Adrenal gland (tissue), 12 donors: ENCODE data around the gene ME1. TPM values are rescaled to one million over a fixed set of nuclear protein-coding genes. Genes with fewer than 3 reads are reported as not detected.
"Not testable (repeated sequence)": the region's sequence is repeated elsewhere in the genome, so short reads cannot be mapped to it uniquely, and the experiment has no call there.

Experiments
- DNase-seq, 7 donors: peaks; one replicate each; pipeline ENCODE4 v3.0.0-alpha.2; 2019 to 2020
- H3K27ac ChIP-seq, 5 donors: fragments of 200-600 bp; sonication (generic) in 4 of 5; 1 replicate in 3 of 5; 2 replicates in 2 of 5; pipeline versions ENCODE4 v1.5.1 to v1.8.0; 2016 to 2020; ENCODE audit warnings: mild to moderate bottlenecking in 1 of 5
- H3K27me3 ChIP-seq: fragments of 200-600 bp; 2 replicates; pipeline ENCODE4 v1.8.0; 2021
- H3K36me3 ChIP-seq, 2 donors: fragments of 200-600 bp; replicated peaks in 1 of 2; 1 replicate in 1 of 2; 2 replicates in 1 of 2; pipeline versions ENCODE4 v1.5.1 to v1.8.0; 2018 to 2022
- H3K4me1 ChIP-seq, 2 donors: fragments of 200-600 bp; replicated peaks in 1 of 2; 1 replicate in 1 of 2; 2 replicates in 1 of 2; pipeline versions ENCODE4 v1.5.1 to v1.8.0; 2018 to 2021
- H3K4me3 ChIP-seq, 4 donors: fragments of 200-600 bp; sonication (generic) in 3 of 4; one replicate each; pipeline ENCODE4 v1.5.1; 2016 to 2018
- H3K9me3 ChIP-seq, 3 donors: fragments of 200-600 bp; sonication (generic) in 1 of 3; replicated peaks in 1 of 3; 1 replicate in 2 of 3; 2 replicates in 1 of 3; pipeline versions ENCODE4 v1.5.1 to v1.8.0; 2016 to 2021
- CTCF ChIP-seq, 6 experiments: fragments of 450-650 bp in 4 of 6; fragments of 200-600 bp in 2 of 6; sonication (generic) in 1 of 6; IDR thresholded peaks; 1 replicate in 5 of 6; 2 replicates in 1 of 6; pipeline versions ENCODE4 v1.5.1 to v1.8.0; 2016 to 2021; ENCODE audit warnings: antibody characterized with exemption in 6 of 6, mild to moderate bottlenecking in 2 of 6, moderate library complexity in 1 of 6
- POLR2A ChIP-seq, 2 donors: fragments of 450-650 bp; IDR thresholded peaks; one replicate each; pipeline ENCODE4 v1.6.1; 2017; ENCODE audit warnings: antibody characterized with exemption in 2 of 2, mild to moderate bottlenecking in 2 of 2, moderate library complexity in 1 of 2
- WGBS, 4 donors: extraction: QIAGEN DNeasy Blood & Tissue Kit in 2 of 4; methylation state at CpG; one replicate each; pipeline versions ENCODE4 v1.1.5 to v1.1.7; 2013 to 2017; 5-methylcytosine and 5-hydroxymethylcytosine counted together
- intact Hi-C, 2 donors: fragments of 100-400 bp; cut with DNase I; formaldehyde crosslinking; loops; one replicate each; pipeline versions ENCODE4 v1.14.1 to v1.15.0; 2022 to 2023
- polyA plus RNA-seq, 3 donors: library from polyadenylated mRNA; stranded (reverse); fragments of 200-250 nt in 2 of 3; fragments of 350-450 nt in 1 of 3; fragmentation: Illumina TruSeq in 1 of 3; extraction: RNeasy Lipid Tissue Mini Kit (QIAGEN cat#74804) in 1 of 3; gene quantifications; one replicate each; pipeline ENCODE4 v1.2.3, GENCODE V29; 2013 to 2014
- total RNA-seq, 9 donors: library from RNA; depleted of rRNA in 4 of 9; stranded (reverse); fragments of >200 nt in 4 of 9; fragments of 120-200 nt in 1 of 9; fragmentation: NEBNext Ultra II Directional in 1 of 9; extraction: Animal tissue kit (Norgen Biotek cat#: 25700) in 1 of 9; gene quantifications; one replicate each; pipeline versions ENCODE4 v1.1.0 to v1.2.4, GENCODE V29; 2013 to 2023
- donor health status: healthy with polysubstance abuse.
- donor health status: Bipolar disorder and iron deficiency.
- donor health status: DM: yes; HTN: yes; CAD: no.
- donor health status: DM: no; HTN: no; CAD: no.
- donor health status: DM: no; HTN: no; CAD: no.
- donor health status: DM: yes; HTN: yes; CAD: no.

Gene ME1
- total and polyA plus RNA-seq, 12 donors = 19.9 to 145 (median 64.1) TPM

GRCh38 chr6:83294676-83295075 is 136.2 kb downstream of the ME1 start:
- no peak for TF ChIP-seq CTCF (IDR thresholded peaks at IDR 0.05)
- TF ChIP-seq POLR2A (IDR thresholded peaks at IDR 0.05) = no peak

GRCh38 chr6:83292900-83293843 is 137.7 kb downstream of the ME1 start:
- no peaks in the 10 kb centered on the region for H3K9me3 ChIP-seq
- H3K36me3 ChIP-seq = no peaks in the 10 kb centered on the region
- intact Hi-C loops = no loop called here
- no peak overlapping the region for H3K4me3 ChIP-seq
- no peak overlapping the region for H3K27ac ChIP-seq
- no peaks in the 10 kb centered on the region for H3K4me1 ChIP-seq
- whole genome bisulfite sequencing, 4 donors = 94 to 96% (median 95%) methylated on average over 5 to 9 of the region's 9 CpGs
- no peaks in the 10 kb centered on the region for H3K27me3 ChIP-seq
- DNase-seq = no peak
- no peak for TF ChIP-seq POLR2A (IDR thresholded peaks at IDR 0.05)

More at GRCh38 chr6:83294676-83295075, 136.2 kb downstream of the ME1 start:
- Histone ChIP-seq H3K9me3 (no peaks in the 10 kb centered on the region), H3K27ac (no peak overlapping the region), H3K4me3 (no peak overlapping the region), H3K4me1 (no peaks in the 10 kb centered on the region), H3K27me3 (no peaks in the 10 kb centered on the region), H3K36me3 (no peaks in the 10 kb centered on the region)
- DNase-seq = no peak
- WGBS, 4 donors = 86 to 94% (median 89%) methylated on average over 3 to 6 of the region's 6 CpGs
- intact Hi-C loops = no loop called here

- 91 to 98% (median 95%) methylated on average over 6 of the region's 6 CpGs for WGBS, 4 donors
- H3K36me3 ChIP-seq, H3K4me3 ChIP-seq, H3K9me3 ChIP-seq, intact Hi-C loops, DNase-seq, H3K27ac ChIP-seq, H3K4me1 ChIP-seq, H3K27me3 ChIP-seq: not testable (repeated sequence)
Measured at GRCh38 chr6:83287298-83287697, 143.6 kb downstream of the ME1 start.

GRCh38 chr6:83285917-83286316 is 144.9 kb downstream of the ME1 start:
- TF ChIP-seq POLR2A (IDR thresholded peaks at IDR 0.05) (no peak), CTCF (IDR thresholded peaks at IDR 0.05) (no peak)
- 87 to 95% (median 88%) methylated on average over 4 of the region's 4 CpGs for WGBS, 4 donors

GRCh38 chr6:83273596-83273995 is 157.3 kb downstream of the ME1 start:
- H3K27ac ChIP-seq = no peak overlapping the region
- H3K4me3 ChIP-seq = no peak overlapping the region

More at GRCh38 chr6:83285917-83286316, 144.9 kb downstream of the ME1 start:
- H3K27me3 ChIP-seq = no peaks in the 10 kb centered on the region
- no peak for DNase-seq
- H3K4me3 ChIP-seq = no peak overlapping the region
- intact Hi-C loops = no loop called here
- H3K36me3 ChIP-seq = no peaks in the 10 kb centered on the region
- H3K9me3 ChIP-seq = no peaks in the 10 kb centered on the region
- no peak overlapping the region for H3K27ac ChIP-seq
- H3K4me1 ChIP-seq = no peaks in the 10 kb centered on the region

More at GRCh38 chr6:83273596-83273995, 157.3 kb downstream of the ME1 start:
- Histone ChIP-seq H3K4me1 (peaks cover 0 to 8% of the 10 kb centered on the region in 2 donors), H3K27me3 (no peaks in the 10 kb centered on the region), H3K9me3 (peaks cover 0 to 12% (median 2%) of the 10 kb centered on the region in 3 donors), H3K36me3 (no peaks in the 10 kb centered on the region)
- intact Hi-C loops = no loop called here
- no peak for TF ChIP-seq CTCF (IDR thresholded peaks at IDR 0.05)
- TF ChIP-seq POLR2A (IDR thresholded peaks at IDR 0.05) = no peak
- WGBS, 4 donors = 38 to 54% (median 50%) methylated on average over 1 of the region's 1 CpG
- DNase-seq = no peak
